NCI-H2196 treated with DMSO at 0.1 percent for 48 hours (cell line): Measurements from ENCODE around the gene MRI1.
A peak's percentile ranks its signal among the peaks of the same experiment; 100 is the strongest.
"Not testable (repeated sequence)": the region's sequence is repeated elsewhere in the genome, so short reads cannot be mapped to it uniquely, and the experiment has no call there.

Experiments used
- DNase-seq: peaks from one replicate; lab custom pipeline; 2025; ENCODE audit not compliant: unreplicated experiment; lab: John Stamatoyannopoulos, UW

The MRI1 gene

DNA sequence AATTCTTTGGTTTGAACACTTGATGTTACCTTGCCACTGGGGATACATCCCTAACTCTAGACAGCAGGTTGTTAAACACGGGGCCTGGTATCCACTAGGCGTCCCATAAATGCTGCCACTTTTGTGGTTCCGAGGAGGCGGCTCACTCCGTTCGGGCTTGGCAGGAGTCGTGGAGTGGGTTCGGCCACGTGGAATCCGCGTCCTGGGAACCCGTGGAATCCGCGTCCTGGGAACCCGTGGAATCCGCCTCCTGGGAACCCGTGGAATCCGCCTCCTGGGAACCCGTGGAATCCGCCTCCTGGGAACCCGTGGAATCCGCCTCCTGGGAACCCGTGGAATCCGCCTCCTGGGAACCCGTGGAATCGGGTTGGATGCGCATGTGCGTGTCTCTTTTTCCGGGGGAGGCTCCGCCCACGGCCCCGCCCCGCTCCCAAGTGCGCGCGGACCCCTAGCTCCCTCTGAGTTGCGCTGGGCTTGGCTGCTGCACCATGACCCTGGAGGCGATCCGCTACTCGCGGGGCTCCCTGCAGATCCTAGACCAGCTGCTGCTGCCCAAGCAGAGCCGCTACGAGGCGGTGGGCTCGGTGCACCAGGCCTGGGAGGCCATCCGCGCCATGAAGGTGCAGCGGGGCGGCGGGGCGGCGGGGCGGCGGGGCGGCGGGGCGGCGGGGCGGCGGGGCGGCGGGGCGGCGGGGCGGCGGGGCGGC, at the start of gene MRI1:
MRI1 (plus strand) TSS at position 422 of the 707 bp plus-strand sequence; CDS start at position 489, 67 bp downstream.
- peak; percentile 23 for DNase-seq

DNA sequence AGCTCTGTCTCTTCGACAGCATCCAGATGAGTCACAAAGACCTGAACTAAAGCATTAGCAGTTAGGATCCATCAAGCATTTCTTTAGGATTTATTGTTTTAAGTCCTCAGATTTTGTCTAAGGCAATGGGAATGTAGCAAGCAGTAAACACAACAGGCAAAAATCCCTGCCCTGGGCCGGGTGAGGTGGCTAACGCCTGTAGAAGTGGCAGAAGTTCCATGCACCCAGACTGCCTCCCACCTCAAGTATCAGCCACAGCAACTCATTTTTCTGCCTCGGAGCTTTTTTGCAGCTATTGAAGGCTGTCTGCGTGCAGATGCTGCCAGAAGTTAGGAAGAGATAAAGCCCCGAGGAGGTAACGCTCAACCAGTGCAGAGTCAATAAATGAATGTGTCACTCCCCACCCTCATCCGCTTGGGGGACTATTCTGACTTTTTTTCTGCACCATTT, 47.1 kb upstream of the MRI1 start:
- no peak for DNase-seq

DNA sequence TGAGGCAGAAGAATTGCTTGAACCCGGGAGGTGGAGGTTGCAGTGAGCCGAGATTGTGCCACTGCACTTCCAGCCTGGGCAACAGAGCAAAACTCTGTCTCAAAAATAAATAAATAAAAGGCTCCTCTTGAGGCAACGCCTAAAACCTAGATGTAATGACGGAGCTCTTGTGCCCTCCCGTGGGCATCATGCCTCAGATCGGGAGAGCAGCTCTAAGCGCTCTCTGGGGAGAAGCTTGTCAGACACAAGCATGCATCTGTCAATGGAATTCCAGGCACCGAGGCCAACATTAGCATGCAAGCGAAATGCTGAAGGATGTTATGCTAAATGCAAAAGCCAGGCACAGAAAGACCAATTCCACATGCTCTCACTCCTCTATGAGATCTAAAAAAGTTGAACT, 45.6 kb upstream of the MRI1 start:
- peak; percentile 31 for DNase-seq

DNA sequence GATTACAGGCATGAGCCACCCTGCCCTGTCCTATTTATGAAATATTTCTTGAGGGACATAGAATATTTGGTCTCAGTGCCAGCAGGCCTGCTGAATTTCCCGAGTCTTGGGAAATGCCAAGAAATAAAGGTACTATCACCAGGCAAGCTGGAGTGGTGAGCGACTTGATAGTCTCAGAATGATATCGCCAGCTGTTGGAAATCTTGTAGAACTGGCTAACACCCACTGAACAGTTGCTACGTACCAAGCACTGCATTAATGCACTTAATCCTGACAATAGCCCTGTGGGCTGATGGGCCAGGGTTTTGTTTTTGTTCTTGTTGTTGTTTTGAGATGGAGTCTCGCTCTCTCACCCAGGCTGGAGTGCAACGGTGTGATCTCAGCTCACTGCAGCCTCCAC, 42.2 kb upstream of the MRI1 start:
- DNase-seq: no peak

DNA sequence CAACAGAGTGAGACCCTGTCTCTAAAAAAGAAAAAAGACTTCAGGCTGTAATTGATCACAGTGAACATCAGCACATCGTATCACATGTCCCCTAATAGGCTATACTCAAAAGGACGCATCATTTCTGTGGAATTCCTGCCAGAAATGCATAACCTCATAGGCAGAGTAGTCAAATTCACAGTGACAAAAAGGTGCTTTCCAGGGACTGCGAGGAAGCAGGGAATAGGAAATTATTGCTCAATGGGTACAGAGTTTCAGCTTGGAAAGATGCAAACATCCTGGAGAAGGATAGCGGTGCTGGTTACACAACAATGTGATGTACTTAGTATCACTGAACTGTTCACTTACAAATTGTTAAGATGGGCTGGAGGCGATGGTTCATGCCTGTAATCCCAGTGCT, 41.1 kb upstream of the MRI1 start:
- DNase-seq: no peak

DNA sequence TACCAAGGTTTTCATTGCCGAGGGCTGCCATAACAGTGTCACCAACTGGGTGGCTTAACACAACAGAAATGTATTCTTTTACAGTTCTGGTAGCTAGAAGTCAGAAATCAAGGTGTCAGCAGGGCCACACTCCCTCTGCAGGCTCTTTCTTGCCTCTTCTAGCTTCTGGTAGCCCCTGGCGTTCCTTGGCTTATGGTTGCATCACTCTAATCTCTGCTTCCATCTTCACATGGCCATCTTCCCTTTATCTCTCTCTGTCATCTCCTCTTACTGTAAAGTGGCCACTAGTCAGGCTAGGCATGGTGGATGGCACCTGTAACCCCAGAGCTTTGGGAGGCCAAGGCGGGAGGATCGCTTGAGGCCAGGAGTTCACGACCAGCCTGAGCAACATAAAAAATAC, 38.0 kb upstream of the MRI1 start:
- DNase-seq: no peak

DNA sequence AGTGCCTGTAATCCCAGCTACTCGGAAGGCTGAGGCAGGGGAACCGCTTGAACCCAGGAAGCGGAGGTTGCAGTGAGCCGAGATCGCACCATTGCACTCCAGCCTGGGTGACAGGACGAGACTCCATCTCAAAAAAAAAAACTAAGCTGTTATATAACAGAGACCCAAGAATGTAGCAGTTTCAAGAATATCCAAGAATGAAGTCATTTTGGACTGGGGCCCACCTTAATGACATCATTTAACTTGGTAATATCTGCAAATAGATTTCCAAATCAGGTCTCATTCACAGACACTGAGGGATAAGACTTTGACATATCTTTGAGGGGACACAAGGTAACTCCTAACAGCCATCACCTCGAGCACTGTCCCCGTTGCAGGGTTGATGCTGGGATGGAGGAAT, 36.5 kb upstream of the MRI1 start:
- DNase-seq: no peak

DNA sequence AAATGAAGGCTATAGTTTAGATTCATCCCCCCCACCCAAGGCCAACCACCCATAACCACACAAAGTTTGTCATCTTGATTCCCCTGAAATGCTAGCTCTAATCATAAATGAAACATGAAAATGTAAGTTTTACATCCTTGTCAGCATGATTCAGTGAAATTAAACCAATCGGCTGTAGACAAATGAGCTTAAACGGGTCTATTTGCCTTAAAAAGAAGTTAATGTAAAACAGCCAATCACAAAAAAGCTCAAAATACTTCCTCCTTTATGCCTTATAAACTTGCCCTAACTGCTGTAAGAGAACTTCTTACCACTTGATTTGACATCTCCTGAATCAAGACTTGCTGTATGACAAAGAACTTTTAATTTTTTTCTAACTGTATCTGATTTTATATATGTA, 34.5 kb upstream of the MRI1 start:
- no peak for DNase-seq

DNA sequence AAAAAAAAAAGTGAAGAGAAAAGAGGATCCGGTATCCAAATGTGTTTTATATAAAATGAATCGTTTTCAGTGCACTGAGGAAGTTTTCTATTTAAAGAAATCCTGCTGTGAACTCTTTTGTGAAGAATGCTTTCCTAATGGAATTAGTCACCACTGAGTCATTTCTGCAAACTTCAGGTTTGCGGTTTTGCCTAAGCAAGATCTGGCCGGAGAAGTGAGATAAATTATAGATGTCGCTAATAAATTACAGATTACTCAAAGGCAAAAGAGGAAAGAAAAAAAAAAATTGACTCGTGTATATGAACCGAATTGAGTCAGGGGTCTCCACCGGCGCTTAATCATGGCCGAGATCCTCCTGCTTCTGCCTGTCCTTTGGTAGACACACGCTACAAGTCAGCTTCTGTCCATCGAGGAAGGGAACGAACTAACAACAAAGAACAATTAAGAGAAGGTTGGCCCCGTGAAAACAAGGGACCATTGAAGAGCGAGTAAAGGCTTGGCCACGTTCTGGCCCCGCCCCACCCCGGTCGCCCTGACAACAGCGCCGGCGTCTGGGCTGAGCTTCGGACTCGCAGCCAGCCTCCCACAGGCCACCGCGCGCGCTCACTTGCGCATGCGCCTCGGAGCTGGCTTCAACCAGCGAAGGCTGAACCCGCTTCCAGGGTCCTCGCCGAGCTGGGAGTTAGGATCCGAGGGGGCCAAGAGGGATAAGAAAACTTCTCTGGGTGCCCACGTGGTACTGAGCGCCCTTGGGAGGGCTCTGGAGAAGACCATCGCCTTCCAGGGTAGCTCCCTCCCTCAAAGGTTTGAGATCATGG, 33.0 kb upstream of the MRI1 start:
- DNase-seq: peak; percentile 91

DNA sequence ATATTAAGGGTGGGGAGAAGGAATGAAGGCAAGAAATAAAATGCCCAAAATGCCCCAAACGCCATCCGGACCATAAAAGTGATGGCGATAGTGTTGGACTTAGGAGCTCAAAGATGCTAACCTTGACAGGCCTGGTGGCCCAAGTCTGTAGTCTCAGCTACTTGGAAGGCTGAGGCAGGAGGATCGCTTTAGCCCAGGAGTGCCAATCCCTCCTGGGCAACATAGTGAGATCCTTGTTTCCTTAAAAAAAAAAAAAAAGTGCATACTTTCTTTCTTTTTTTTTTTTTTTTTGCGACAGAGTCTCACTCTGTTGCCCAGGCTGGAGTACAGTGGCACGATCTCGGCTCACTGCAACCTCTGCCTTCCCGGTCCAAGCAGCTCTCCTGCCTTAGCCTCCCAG, 32.0 kb upstream of the MRI1 start:
- no peak for DNase-seq

DNA sequence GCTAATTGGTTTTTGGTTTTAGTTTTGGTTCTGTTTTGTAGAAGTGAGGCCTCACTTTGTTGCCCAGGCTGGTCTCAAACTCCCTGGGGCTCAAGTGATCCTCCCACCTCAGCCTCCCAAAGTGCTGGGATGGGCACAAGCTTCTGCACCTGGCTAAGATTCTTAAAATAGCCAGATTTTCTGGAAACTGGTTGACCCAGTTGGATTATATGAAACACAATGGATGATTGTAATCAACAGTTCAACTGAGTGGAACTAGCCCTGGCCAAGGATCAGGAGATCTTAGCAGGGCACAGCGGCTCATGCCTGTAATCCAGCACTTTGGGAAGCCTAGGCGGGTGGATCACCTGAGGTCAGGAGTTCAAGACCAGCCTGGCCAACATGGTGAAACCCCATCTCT, 29.6 kb upstream of the MRI1 start:
- no peak for DNase-seq

DNA sequence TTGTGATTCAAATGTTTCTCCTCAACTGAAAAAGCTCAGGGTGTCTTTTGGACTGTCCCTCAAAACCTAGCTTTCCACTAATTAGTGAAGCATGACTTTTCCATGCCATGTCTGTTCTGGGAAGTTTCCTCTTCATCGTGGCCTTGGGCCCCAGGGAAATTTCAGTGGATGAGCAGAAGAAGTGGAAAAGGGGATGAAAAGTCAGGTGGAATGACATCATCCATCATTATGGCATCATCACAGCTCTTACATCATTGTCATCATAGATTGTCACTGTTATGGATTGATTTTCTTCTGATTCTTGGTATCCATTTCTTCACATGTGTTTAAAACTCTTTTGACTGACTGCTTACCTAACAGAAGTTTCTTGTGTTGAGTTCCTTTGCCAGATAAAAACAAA, 26.2 kb upstream of the MRI1 start:
- no peak for DNase-seq

DNA sequence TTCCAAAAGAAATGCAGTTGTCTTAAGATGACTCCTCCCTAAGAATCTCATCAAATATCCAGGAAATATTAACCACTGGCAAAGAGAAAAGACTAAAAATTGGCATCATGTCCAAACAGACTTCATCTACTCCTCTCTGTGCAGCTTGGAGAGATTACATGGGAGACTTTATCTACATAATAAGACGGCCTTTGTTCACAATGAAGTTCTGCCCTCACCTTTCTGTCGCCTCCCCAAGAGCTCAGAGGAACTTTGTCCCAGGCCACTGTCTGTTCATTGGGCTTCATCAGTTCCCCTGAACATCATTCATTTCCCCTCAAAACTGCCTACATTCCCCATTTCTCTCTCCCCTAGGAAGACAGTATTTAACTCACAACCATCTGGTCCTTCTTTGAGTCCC, 22.4 kb upstream of the MRI1 start:
- no peak for DNase-seq

DNA sequence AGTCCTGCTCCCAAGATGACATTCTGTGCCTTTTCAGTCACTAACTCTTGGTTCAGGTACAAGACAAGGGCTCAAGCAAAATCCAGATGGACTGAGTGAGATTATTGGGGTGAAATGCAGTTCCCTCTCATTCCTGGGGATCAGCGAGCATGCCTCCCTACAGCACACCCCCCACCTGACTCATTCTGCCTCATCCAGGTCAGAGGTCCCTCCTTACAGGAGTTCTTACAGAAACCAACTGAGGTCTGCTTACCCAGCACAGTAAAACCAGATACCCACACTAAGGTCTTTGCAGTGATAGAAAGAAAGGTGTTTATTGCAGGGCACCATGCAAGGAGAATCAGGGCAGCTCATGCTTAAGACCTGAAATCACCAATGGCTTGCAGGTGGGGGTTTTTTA, 21.6 kb upstream of the MRI1 start:
- DNase-seq: no peak

DNA sequence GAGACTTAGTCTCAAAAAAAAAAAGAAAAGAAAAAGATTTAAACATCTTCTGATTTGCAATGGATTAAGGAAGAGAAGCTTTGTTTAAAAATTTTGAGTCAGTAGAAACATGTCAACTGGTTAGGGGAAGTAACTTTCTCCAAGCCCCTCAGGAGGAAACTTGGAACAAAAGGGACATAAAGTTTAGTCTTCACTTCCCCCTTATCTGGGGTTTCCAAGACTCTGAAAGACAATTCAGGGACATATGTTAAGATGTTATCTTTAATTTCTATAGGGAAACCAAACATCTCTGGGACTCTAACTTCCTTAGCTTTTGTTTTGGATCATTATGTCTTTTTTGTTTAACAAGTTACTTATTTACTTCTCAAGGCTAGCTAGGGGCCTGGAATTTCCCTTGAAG, 20.1 kb upstream of the MRI1 start:
- DNase-seq: no peak

DNA sequence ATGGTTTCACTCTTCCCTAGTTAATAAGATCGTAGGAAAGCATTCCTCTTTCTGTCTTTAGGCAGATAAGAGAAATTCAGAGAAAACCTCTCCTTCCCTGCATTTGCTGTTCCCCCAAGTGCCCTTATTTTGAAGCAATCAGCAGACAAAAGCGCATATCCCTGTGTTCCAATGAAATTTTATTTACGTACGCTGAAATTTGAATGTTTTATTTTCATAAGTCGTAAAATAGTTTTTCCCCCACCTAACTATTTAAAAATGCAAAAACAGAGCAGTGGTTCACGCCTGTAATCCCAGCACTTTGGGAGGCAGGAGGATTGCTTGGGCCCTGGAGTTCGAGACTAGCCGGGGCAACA, 17.2 kb upstream of the MRI1 start:
- no peak for DNase-seq

DNA sequence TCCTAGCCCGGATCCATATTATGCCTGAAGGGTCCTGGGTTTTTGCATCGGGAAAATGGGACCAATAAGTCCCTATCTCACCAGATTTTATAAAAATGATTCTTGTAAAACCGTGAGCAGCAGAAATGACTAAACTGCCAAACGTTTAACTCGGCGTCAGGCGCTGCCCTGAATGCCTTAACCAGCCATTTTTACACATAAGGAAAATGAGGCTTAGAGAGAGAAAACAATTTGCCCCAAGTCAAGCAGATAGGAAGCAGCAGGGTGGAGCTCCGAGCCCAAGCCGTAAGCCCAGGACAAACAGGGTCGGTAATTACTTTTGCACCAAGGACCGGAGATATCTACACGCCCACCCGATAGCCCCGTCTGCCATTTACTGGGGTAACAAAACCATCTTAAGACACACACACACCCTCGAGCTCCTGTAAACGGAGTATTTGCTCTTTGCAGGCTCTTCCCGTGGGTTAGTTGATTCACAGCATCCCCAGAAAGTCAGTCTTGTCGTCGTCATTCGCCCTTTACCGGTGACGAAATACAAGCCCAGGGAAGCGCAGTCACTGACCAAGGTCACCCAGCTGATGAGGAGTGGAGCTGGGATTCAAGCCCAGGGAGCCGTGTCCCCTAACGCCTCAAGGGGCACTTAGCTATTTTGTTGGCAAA, 16.0 kb upstream of the MRI1 start:
- no peak for DNase-seq

DNA sequence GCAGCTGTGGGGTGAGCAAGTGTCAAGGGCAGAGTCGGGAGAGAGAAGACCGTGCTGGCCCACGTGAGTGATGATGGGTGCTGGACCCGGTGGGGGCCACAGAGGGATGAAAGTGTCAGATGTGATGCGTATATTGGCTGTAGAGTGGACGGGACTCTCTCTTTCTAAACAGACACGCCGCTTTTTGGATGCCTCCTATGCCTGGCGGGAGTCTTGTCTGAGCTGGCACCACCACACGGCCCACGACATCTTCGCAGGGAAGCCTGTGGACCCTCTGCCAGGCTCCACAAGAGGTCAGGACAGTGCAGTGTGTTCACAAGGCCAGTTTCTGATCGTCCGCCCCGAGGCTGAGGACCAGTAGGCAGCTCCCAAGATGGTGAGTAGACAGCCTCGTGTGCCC, 12.9 kb upstream of the MRI1 start:
- no peak for DNase-seq

DNA sequence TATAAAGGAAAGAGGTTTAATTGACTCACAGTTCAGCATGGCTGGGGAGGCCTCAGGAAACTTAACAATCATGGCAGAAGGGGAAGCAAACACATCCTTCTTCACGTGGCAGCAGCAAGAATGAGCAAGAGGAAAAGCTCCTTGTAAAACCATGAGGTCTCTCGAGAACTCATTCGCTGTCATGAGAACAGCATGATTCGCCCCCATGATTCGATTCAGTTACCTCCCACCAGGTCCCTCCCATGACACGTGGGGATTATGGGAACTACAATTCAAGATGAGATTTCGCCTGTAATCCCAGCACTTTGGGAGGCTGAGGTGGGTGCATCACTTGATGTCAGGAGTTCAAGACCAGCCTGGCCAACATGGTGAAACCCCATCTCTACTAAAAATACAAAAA, 10.7 kb upstream of the MRI1 start:
- not testable (repeated sequence) for DNase-seq

DNA sequence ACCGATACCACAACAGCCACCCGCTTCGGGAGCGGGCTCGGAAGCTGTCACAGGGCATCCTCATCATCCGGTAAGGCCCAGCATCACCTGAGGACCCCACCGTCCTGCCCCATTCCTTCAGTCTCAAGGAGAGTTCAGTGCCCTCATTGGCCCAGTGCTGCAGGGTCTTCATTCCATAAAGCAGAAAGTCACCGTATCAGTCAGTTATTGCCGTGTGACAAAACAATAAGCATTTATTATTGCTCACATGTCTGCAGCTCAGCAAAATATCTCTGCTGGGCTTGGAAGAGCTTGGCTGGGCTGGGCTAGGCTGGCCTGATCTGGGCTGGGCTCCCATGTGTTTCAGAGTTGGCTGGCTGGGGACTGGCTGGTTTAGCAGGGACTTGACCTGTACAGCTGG, 8.1 kb upstream of the MRI1 start:
- DNase-seq: no peak

DNA sequence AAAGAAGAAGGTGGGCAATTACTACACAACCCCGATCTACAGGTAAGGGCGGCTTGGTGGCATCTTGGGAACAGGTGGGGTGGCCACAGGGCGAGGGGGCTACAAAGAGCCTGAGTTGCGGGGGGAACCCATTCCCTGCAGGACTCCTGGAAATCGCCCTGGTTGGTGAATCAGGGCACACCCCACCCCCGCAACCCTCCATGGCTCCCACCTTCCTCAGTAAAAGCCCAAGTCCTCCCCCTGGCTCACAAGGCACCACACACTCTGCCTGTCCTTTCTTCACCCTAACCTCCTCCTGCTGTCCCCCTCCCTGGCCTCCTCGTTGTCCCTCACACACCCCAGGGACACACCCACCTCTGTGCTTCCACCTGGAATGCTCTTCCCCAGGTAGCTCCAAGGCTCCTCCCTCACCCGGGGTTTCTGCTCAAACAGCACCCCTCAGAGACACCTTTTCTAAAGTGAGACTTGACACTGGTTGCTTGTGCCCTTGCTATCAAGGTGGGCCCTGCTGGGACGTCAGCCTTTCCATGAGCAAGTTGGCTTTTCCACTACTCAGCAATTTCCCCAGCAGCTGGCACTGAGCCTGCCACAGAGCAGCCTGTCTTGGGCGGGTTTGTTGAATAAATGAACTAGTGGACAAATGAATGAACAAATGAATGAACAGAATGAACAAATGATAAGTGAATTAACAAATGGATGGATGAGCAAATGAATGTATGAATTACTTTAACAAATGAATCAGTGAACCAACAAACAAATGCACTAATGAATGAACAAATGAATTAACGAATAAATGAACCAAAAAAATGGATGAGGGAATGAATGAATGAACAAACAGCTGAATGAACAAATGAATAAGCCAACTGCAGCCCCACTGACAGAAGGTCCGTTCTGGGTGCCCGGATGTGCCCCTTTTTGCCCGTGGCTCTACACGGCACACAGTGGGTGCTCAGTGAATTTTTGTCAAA, 6.2 kb upstream of the MRI1 start:
- no peak for DNase-seq
